ENCODE measurements around the gene YPEL1. TPM values are rescaled to one million over a fixed set of nuclear protein-coding genes. Genes with fewer than 3 reads are reported as not detected.

The YPEL1 gene
- total RNA-seq, 1 experiment from 2014 or later = 1.2 TPM

- intact Hi-C loops (cut with micrococcal nuclease; ENCODE audit: unreplicated experiment) = no loop called here
- H3K36me3 Mint-ChIP-seq (ENCODE audit: insufficient read depth, unreplicated experiment) = peaks cover 39% of the 10 kb centered on the region
- POLR2A ChIA-PET = interaction anchor here (1.2 to 1.6 kb wide), 2 partner anchors 13 to 36 kb away, joined by 3 to 4 read pairs; no protein-coding TSS in a partner anchor
- peak overlapping the region; percentile 91 for H3K27ac Mint-ChIP-seq (ENCODE audit: unreplicated experiment)
- Histone ChIP-seq H3K36me3 (ENCODE audit: control insufficient read depth, insufficient read depth, low read length) (no peaks in the 10 kb centered on the region), H3K4me1 (no peaks in the 10 kb centered on the region), H3K4me3 (ENCODE audit: low read depth, low read length) (peak overlapping the region; percentile 68), H3K27me3 (replicated peaks; ENCODE audit: control insufficient read depth, insufficient read depth, low read length) (no peaks in the 10 kb centered on the region), H3K9me3 (no peaks in the 10 kb centered on the region)
- H3K27me3 Mint-ChIP-seq (ENCODE audit: insufficient read depth, unreplicated experiment) = no peaks in the 10 kb centered on the region
- no TSS peak for BruUV-seq (replicated peaks)
- CTCF ChIA-PET = interaction anchor here (0.5 to 1.5 kb wide), 3 partner anchors 19 to 70 kb away, joined by 4 to 7 read pairs (median 7); partner anchors contain the start of gene SDF2L1
- no peaks in the 10 kb centered on the region for H3K9me3 Mint-ChIP-seq (ENCODE audit: unreplicated experiment)
- no peak for DNase-seq
- peak overlapping the region; percentile 89 for H3K4me3 Mint-ChIP-seq (ENCODE audit: unreplicated experiment)
- TF ChIP-seq, protein P1, sequence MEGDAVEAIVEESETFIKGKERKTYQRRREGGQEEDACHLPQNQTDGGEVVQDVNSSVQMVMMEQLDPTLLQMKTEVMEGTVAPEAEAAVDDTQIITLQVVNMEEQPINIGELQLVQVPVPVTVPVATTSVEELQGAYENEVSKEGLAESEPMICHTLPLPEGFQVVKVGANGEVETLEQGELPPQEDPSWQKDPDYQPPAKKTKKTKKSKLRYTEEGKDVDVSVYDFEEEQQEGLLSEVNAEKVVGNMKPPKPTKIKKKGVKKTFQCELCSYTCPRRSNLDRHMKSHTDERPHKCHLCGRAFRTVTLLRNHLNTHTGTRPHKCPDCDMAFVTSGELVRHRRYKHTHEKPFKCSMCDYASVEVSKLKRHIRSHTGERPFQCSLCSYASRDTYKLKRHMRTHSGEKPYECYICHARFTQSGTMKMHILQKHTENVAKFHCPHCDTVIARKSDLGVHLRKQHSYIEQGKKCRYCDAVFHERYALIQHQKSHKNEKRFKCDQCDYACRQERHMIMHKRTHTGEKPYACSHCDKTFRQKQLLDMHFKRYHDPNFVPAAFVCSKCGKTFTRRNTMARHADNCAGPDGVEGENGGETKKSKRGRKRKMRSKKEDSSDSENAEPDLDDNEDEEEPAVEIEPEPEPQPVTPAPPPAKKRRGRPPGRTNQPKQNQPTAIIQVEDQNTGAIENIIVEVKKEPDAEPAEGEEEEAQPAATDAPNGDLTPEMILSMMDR (IDR thresholded peaks at IDR 0.05; ENCODE audit: insufficient read depth in 1 of 2, low read depth in 1 of 2, low read length in 1 of 2, severe bottlenecking in 1 of 2, unreplicated experiment in 1 of 2) = no peak
- peaks cover 24% of the 10 kb centered on the region for H3K4me1 Mint-ChIP-seq (ENCODE audit: low read depth, unreplicated experiment)
Observed at GRCh38 chr22:21665047-21665851, 70.3 kb downstream of the YPEL1 start.

DNA sequence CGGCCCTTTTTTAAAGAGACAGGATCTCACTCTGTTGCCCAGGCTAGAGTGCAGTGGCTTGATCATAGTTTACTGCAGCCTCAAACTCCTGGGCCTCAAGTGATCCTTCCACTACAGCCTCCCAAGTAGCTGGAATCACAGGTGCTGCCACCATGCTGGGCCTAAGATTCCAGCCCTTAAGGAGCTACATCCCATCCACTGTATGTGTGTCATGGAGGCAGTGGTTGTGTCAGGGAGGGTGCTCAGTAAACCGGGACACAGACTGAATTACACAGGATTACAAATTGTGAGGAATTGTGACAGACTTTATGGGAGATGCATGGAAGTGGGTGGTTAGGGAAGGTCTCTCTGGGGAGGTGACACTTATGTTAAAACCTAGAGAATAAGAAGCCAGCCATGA lies 71.9 kb downstream of the YPEL1 start:
- no peaks in the 10 kb centered on the region for H3K9me3 ChIP-seq
- peaks cover 18% of the 10 kb centered on the region for H3K4me1 Mint-ChIP-seq (ENCODE audit: low read depth, unreplicated experiment)
- no peaks in the 10 kb centered on the region for H3K9me3 Mint-ChIP-seq (ENCODE audit: unreplicated experiment)
- H3K27ac Mint-ChIP-seq (ENCODE audit: unreplicated experiment) = no peak overlapping the region
- POLR2A ChIA-PET = no interaction called here
- no peaks in the 10 kb centered on the region for H3K27me3 ChIP-seq (replicated peaks; ENCODE audit: control insufficient read depth, insufficient read depth, low read length)
- H3K4me1 ChIP-seq = no peaks in the 10 kb centered on the region
- no peak for DNase-seq
- H3K36me3 Mint-ChIP-seq (ENCODE audit: insufficient read depth, unreplicated experiment) = peaks cover 27% of the 10 kb centered on the region
- no peaks in the 10 kb centered on the region for H3K36me3 ChIP-seq (ENCODE audit: control insufficient read depth, insufficient read depth, low read length)
- no peaks in the 10 kb centered on the region for H3K27me3 Mint-ChIP-seq (ENCODE audit: insufficient read depth, unreplicated experiment)
- CTCF ChIA-PET = no interaction called here
- H3K4me3 ChIP-seq (ENCODE audit: low read depth, low read length) = no peak overlapping the region
- intact Hi-C loops (cut with micrococcal nuclease; ENCODE audit: unreplicated experiment) = no loop called here
- TF ChIP-seq, protein P1 (IDR thresholded peaks at IDR 0.05; ENCODE audit: insufficient read depth in 1 of 2, low read depth in 1 of 2, low read length in 1 of 2, severe bottlenecking in 1 of 2, unreplicated experiment in 1 of 2) = no peak
- peak overlapping the region; percentile 40 for H3K4me3 Mint-ChIP-seq (ENCODE audit: unreplicated experiment)
- no TSS peak for BruUV-seq (replicated peaks)

GRCh38 chr22:21661991-21662390 lies 73.6 kb downstream of the YPEL1 start:
- H3K27me3 ChIP-seq (replicated peaks; ENCODE audit: control insufficient read depth, insufficient read depth, low read length) = no peaks in the 10 kb centered on the region
- H3K9me3 ChIP-seq = no peaks in the 10 kb centered on the region
- TF ChIP-seq, protein P1 (IDR thresholded peaks at IDR 0.05; ENCODE audit: insufficient read depth in 1 of 2, low read depth in 1 of 2, low read length in 1 of 2, severe bottlenecking in 1 of 2, unreplicated experiment in 1 of 2) = no peak
- no TSS peak for BruUV-seq (replicated peaks)
- H3K4me1 ChIP-seq = peaks cover 8% of the 10 kb centered on the region; the same call in 1 of the 2 replicates
- H3K4me3 ChIP-seq (ENCODE audit: low read depth, low read length) = no peak overlapping the region
- H3K4me1 Mint-ChIP-seq (ENCODE audit: low read depth, unreplicated experiment) = peaks cover 11% of the 10 kb centered on the region
- H3K36me3 ChIP-seq (ENCODE audit: control insufficient read depth, insufficient read depth, low read length) = no peaks in the 10 kb centered on the region
- H3K9me3 Mint-ChIP-seq (ENCODE audit: unreplicated experiment) = no peaks in the 10 kb centered on the region
- intact Hi-C loops (cut with micrococcal nuclease; ENCODE audit: unreplicated experiment) = no loop called here
- CTCF ChIA-PET = no interaction called here
- H3K27me3 Mint-ChIP-seq (ENCODE audit: insufficient read depth, unreplicated experiment) = no peaks in the 10 kb centered on the region
- no peak overlapping the region for H3K27ac Mint-ChIP-seq (ENCODE audit: unreplicated experiment)
- H3K4me3 Mint-ChIP-seq (ENCODE audit: unreplicated experiment) = no peak overlapping the region
- POLR2A ChIA-PET = interaction anchor here (0.7 kb wide), 1 partner anchor 26 kb away, joined by 4 read pairs; no protein-coding TSS in a partner anchor
- DNase-seq = no peak
- peaks cover 41% of the 10 kb centered on the region for H3K36me3 Mint-ChIP-seq (ENCODE audit: insufficient read depth, unreplicated experiment)

Data from Caco-2 (cell line).